Retinal pigment epithelial cell (primary cell): ENCODE results near the gene TPRKB.
"Not testable (repeated sequence)": the region's sequence is repeated elsewhere in the genome, so short reads cannot be mapped to it uniquely, and the experiment has no call there.

Source experiments
- DNase-seq: peaks from one replicate; pipeline ENCODE4 v3.0.0-alpha.2; 2010; ENCODE audit warnings: low read depth
- H3K4me3 ChIP-seq: 2 replicates; pipeline ENCODE4 v1.5.1; 2011; ENCODE audit warnings: mild to moderate bottlenecking, low read length, control low read depth, moderate library complexity
- CTCF ChIP-seq: conservative IDR thresholded peaks from 2 replicates; pipeline ENCODE4 v1.5.1; 2011; ENCODE audit warnings: low read depth, low read length, control low read depth, inconsistent platforms

TPRKB gene

GRCh38 chr2:73679951-73680571 lies 57.1 kb downstream of the TPRKB start:
- not testable (repeated sequence) for DNase-seq, H3K4me3 ChIP-seq
- TF ChIP-seq CTCF, result peak; percentile 46
